Heart left ventricle (tissue), 13 donors: Measurements from ENCODE around the gene COA5.

ENCODE experiments used
- POLR2A ChIP-seq, 2 donors: fragments of 450-650 bp; IDR thresholded peaks; one replicate each; pipeline ENCODE4 v1.6.1; 2017; ENCODE audit warnings: antibody characterized with exemption in 2 of 2, mild to moderate bottlenecking in 2 of 2, moderate library complexity in 2 of 2
- TF ChIP-seq, protein P1 (sequence below), 12 donors: fragments of 200-600 bp; sonication (generic) in 4 of 12; IDR thresholded peaks; one replicate each; pipeline versions ENCODE4 v1.5.0 to v1.8.0; 2018 to 2022; ENCODE audit warnings: antibody characterized with exemption in 12 of 12, mild to moderate bottlenecking in 5 of 12
- donor health status: ischemic (EF 13 %, LVEDD 7.1; RV severe dilation, severe dysfunction).
- donor health status: DM: no; HTN: yes; CAD: no.
- donor health status: DM: no; HTN: no; CAD: no.
- donor health status: ischemic (EF 25% LVEDD 6.9; RV normal size, moderate dysfunction).
- donor health status: ischemic (EF 25% LVEDD 5.7; RV mildly dilated, moderate dysfunction).
- donor health status: ischemic (EF 35%, LVEDD 5.7; RV mildly dilated, moderate dysfunction).
- donor health status: nonischemic (EF 11% LVEDD 7.7; RV severe dilation, severe dysfunction).
- donor health status: DM: yes; HTN: yes; CAD: no.
- donor health status: PGD.
- donor health status: ischemic (EF 29% LVEDD 5.4; RV normal size, mild dysfunction).
- donor health status: nonischemic (EF 23%, LVEDD 6.1; RV moderate dilation, normal function).

DNA sequence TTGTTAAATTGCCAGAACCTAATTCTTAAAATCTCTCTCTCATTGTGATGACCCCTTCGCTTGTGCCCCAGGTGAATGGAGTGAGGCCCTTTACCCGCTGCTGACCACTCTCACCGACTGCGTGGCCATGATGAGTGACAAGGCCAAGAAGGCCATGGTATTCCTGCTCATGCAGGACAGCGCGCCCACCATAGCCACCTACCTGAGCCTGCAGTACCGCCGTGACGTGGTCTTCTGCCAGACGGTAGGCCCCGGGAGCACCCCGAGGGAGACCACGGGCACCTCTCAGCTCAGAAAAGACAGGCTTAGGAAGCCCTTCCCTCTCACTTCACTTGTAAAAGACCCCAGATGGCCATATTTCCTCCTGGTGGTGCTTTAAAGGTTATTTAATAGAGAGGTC, 44.9 kb downstream of the COA5 start:
- TF ChIP-seq, protein P1, sequence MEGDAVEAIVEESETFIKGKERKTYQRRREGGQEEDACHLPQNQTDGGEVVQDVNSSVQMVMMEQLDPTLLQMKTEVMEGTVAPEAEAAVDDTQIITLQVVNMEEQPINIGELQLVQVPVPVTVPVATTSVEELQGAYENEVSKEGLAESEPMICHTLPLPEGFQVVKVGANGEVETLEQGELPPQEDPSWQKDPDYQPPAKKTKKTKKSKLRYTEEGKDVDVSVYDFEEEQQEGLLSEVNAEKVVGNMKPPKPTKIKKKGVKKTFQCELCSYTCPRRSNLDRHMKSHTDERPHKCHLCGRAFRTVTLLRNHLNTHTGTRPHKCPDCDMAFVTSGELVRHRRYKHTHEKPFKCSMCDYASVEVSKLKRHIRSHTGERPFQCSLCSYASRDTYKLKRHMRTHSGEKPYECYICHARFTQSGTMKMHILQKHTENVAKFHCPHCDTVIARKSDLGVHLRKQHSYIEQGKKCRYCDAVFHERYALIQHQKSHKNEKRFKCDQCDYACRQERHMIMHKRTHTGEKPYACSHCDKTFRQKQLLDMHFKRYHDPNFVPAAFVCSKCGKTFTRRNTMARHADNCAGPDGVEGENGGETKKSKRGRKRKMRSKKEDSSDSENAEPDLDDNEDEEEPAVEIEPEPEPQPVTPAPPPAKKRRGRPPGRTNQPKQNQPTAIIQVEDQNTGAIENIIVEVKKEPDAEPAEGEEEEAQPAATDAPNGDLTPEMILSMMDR (IDR thresholded peaks at IDR 0.05), result no peak
- TF ChIP-seq POLR2A (IDR thresholded peaks at IDR 0.05), result no peak
